NCI-H128 (cell line): ENCODE measurements around the gene PRPF6.

Experiments used
- DNase-seq: peaks from one replicate; lab custom pipeline; 2025; ENCODE audit not compliant: unreplicated experiment; lab: John Stamatoyannopoulos, UW

The PRPF6 gene

GRCh38 chr20:64074963-64075362, 94.0 kb downstream of the PRPF6 start:
- DNase-seq = no peak

GRCh38 chr20:64075556-64075955, 94.6 kb downstream of the PRPF6 start:
- no peak for DNase-seq

GRCh38 chr20:64076061-64076997, 95.4 kb downstream of the PRPF6 start:
- DNase-seq = no peak

- no peak for DNase-seq
Observed at GRCh38 chr20:64077094-64077493, 96.2 kb downstream of the PRPF6 start.

- no peak for DNase-seq
Observed at GRCh38 chr20:64077541-64077875, 96.6 kb downstream of the PRPF6 start.

- no peak for DNase-seq
Observed at GRCh38 chr20:64077876-64078551, 97.1 kb downstream of the PRPF6 start.

- no peak for DNase-seq
Observed at GRCh38 chr20:64078934-64079272, 98.0 kb downstream of the PRPF6 start.

GRCh38 chr20:64079273-64080012, 98.5 kb downstream of the PRPF6 start, which contains the start of gene RGS19:
Gene RGS19, minus strand, starts transcription at chr20:64079518. Its CDS starts 2,632 bp downstream, at chr20:64076886.
- DNase-seq = no peak

- no peak for DNase-seq
Observed at GRCh38 chr20:64080013-64080812, 99.3 kb downstream of the PRPF6 start, which contains the start of gene OPRL1. Gene OPRL1, plus strand, starts transcription at chr20:64080082. Its CDS starts 12,639 bp downstream, at chr20:64092721.

- no peak for DNase-seq
Observed at GRCh38 chr20:64080813-64081623, 100.1 kb downstream of the PRPF6 start.

GRCh38 chr20:64081624-64081964, 100.7 kb downstream of the PRPF6 start:
- no peak for DNase-seq

- no peak for DNase-seq
Observed at GRCh38 chr20:64082126-64082731, 101.3 kb downstream of the PRPF6 start.
